ENCODE measurements around the gene ACER3. TPM values are rescaled to one million over a fixed set of nuclear protein-coding genes. Genes with fewer than 3 reads are reported as not detected.
"Not testable (repeated sequence)": the region's sequence is repeated elsewhere in the genome, so short reads cannot be mapped to it uniquely, and the experiment has no call there.

Gene ACER3
- total RNA-seq, 4 donors from 2014 or later = 6.5 to 58.9 (median 27.4) TPM

DNA sequence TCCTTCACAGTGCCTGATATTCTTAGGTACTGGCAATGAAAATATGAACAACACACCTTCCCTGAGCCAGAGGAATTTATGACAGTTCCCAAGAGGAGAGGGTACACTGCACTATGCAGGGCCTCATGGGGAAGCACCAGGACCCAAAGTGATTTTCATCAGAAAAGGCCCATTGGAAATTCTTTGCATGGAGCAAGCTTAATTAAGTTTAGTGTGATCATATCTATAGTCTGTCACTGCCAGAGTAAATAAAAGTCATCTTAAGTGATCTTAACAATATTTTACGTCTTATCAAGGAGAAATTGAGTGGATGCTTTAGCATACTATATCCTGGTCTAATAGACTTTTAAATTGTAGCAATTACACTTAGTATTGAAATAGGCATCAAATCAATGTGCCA is 86.5 kb downstream of the ACER3 start:
- Histone ChIP-seq H3K4me3 (no peak overlapping the region), H3K27me3 (no peaks in the 10 kb centered on the region), H3K27ac (no peak overlapping the region), H3K4me1 (no peaks in the 10 kb centered on the region), H3K36me3 (no peaks in the 10 kb centered on the region), H3K9me3 (peaks cover 0 to 17% of the 10 kb centered on the region in 2 donors)
- TF ChIP-seq POLR2A (IDR thresholded peaks at IDR 0.05) = no peak
- TF ChIP-seq, protein P1, sequence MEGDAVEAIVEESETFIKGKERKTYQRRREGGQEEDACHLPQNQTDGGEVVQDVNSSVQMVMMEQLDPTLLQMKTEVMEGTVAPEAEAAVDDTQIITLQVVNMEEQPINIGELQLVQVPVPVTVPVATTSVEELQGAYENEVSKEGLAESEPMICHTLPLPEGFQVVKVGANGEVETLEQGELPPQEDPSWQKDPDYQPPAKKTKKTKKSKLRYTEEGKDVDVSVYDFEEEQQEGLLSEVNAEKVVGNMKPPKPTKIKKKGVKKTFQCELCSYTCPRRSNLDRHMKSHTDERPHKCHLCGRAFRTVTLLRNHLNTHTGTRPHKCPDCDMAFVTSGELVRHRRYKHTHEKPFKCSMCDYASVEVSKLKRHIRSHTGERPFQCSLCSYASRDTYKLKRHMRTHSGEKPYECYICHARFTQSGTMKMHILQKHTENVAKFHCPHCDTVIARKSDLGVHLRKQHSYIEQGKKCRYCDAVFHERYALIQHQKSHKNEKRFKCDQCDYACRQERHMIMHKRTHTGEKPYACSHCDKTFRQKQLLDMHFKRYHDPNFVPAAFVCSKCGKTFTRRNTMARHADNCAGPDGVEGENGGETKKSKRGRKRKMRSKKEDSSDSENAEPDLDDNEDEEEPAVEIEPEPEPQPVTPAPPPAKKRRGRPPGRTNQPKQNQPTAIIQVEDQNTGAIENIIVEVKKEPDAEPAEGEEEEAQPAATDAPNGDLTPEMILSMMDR (IDR thresholded peaks at IDR 0.05) = no peak
- DNase-seq = no peak
- intact Hi-C loops (cut with DNase I; ENCODE audit: low total_unique reads) = no loop called here

DNA sequence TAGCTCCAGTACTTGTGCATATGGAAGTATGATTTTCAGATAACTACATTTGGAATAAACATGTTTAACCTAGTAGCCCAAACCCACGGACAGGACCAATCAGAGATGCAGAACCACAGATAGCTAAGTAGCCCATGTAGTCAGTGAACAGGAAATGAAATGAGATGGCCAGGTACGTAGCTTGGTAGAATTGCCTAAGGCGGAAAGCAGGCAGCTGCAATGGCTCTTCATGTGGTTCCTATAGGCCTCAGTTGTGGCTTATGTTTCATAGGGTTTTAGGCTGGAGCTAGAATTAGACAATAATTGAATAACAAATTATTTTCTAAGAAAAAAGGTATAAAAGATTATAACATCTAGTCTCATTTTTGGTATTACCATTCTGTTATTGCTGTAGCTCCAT is 87.1 kb downstream of the ACER3 start:
- no peak for DNase-seq
- intact Hi-C loops (cut with DNase I; ENCODE audit: low total_unique reads) = no loop called here

DNA sequence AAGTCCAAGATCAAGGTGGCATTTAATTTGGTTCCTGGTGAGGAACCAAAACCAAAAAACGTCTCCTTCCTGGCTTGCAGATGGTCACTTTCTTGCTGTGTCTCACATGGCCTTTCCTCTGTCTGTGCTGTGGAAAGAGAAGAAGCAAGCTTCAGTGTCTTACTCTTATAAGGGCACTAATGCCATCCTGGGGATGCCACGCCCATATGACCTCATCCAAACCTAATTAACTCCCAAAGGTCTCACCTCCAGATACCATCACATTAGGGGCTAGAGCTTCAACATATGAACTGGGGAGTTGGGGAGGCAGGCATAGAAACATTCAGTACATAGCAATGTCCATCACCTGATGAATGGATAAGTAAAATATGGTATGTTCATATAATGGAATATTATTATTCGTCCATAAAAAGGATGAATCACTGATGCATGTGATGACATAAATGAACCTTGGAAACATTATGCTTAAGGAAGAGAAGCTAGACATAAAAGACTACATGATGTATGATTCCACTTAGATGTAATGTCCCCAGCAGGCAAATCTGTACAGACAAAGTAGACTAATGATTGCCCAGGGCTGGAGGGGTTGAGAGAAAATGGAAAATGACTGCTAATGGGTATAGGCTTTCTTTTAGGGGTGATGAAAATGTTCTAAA is 94.9 kb downstream of the ACER3 start:
- Histone ChIP-seq H3K36me3 (no peaks in the 10 kb centered on the region), H3K27ac (no peak overlapping the region), H3K27me3 (no peaks in the 10 kb centered on the region), H3K4me3 (no peak overlapping the region), H3K9me3 (no peaks in the 10 kb centered on the region), H3K4me1 (no peaks in the 10 kb centered on the region)
- TF ChIP-seq POLR2A (IDR thresholded peaks at IDR 0.05) = no peak
- TF ChIP-seq, protein P1 (IDR thresholded peaks at IDR 0.05) = no peak
- intact Hi-C loops (cut with DNase I; ENCODE audit: low total_unique reads) = no loop called here
- DNase-seq = no peak

More for the DNA sequence above, 87.1 kb downstream of the ACER3 start:
- no peaks in the 10 kb centered on the region for H3K36me3 ChIP-seq
- no peaks in the 10 kb centered on the region for H3K4me1 ChIP-seq
- peaks cover 0 to 17% of the 10 kb centered on the region in 2 donors for H3K9me3 ChIP-seq
- no peak overlapping the region for H3K27ac ChIP-seq
- TF ChIP-seq, protein P1 (IDR thresholded peaks at IDR 0.05) = no peak
- TF ChIP-seq POLR2A (IDR thresholded peaks at IDR 0.05) = no peak
- H3K4me3 ChIP-seq = no peak overlapping the region
- H3K27me3 ChIP-seq = no peaks in the 10 kb centered on the region

DNA sequence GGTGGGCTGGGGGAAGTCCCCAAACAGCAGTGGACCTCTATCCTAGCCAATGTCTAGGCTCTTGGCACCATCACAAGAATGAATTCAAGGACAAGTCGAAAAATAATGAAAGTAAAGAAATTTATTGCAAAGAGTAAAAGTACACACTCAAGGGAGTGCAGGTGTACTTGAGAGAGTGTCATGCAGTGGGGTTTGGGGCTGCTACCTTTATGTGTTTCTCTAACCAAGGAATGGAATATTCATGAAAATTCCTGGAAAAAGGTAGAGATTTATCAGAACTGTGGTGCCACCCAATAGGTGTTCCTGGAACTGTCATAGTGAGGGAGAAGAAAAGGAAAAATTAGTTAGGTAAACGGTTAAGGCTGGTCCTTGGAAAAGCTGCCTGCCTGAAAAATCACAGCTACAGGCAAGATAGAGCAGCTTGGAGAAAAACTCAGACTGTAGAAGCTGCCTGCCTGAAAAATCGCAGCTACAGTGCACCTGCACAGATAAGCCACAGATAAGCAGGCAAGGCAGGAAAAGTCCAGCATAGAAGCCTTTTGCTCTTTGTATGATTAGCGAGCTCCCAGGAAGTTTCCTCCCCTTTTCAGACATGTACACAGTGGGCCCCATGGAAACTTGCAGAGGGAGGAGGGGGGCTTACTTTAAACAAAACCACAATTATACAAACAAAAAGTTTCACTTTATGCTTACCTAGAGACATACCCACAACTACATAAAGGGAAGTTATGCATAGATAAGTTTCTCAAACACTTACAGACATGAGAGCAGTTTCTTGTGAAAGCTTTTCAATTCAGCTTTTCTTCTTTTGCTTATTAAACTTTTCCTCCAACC is 102.1 kb downstream of the ACER3 start:
- Histone ChIP-seq H3K36me3 (no peaks in the 10 kb centered on the region), H3K9me3 (no peaks in the 10 kb centered on the region), H3K27me3 (no peaks in the 10 kb centered on the region), H3K4me1 (no peaks in the 10 kb centered on the region), H3K4me3 (no peak overlapping the region), H3K27ac (no peak overlapping the region)
- intact Hi-C loops (cut with DNase I; ENCODE audit: low total_unique reads) = no loop called here
- DNase-seq = no peak
- no peak for TF ChIP-seq POLR2A (IDR thresholded peaks at IDR 0.05)

DNA sequence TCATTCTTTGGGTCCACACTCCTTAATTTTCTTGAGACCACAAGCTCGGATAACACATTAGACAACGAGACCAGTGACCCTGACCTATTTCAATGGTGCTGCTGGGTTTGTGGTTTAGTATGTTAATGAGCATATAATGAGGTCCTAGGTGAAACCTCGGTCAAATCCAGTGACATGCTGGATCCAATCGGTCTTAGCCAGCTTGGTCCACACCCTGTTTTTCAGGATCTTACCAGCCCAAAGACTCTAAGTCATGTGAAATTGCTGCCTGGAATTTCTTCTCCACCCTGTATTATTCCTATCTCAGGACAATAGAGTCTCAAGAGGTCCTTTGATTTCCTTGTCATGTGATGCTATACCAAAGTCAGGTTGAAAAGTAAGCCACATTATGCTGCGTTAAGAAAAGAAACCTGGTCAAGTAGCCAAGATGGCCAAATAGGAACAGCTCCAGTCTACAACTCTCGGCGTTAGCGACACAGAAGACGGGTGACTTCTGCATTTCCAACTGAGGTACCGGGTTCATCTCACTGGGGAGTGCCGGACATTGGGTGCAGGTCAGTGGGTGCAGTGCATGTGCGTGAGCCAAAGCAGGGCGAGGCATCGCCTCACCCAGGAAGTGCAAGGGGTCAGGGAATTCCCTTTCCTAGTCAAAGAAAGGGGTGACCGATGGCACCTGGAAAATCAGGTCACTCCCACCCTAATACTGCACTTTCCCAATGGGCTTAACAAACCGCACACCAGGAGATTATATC is 102.9 kb downstream of the ACER3 start:
- H3K9me3 ChIP-seq; intact Hi-C loops (cut with DNase I; ENCODE audit: low total_unique reads); H3K4me3 ChIP-seq; DNase-seq; H3K27ac ChIP-seq; H3K4me1 ChIP-seq; H3K27me3 ChIP-seq; H3K36me3 ChIP-seq: not testable (repeated sequence)

DNA sequence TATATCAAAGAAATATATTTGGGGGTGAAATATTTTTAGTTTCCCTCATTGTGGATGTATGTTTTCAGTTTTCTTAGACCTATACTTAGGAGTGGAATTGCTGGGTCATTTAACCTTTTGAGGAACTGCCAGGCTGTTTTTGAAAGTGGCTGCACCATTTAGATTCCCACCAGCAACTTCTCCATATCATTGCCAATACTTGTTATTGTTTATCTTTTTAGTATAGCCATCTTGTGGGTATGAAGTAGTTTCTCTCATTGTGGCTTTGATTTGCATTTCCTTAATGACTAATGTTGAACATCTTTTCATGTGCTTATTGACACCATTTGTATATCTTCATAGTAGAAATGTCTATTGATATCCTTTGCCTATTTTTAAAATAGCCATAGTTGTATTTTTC is 111.3 kb downstream of the ACER3 start:
- no peak overlapping the region for H3K4me3 ChIP-seq
- H3K4me1 ChIP-seq = no peaks in the 10 kb centered on the region
- intact Hi-C loops (cut with DNase I; ENCODE audit: low total_unique reads) = no loop called here
- no peak for DNase-seq
- H3K36me3 ChIP-seq = no peaks in the 10 kb centered on the region
- no peaks in the 10 kb centered on the region for H3K9me3 ChIP-seq
- TF ChIP-seq POLR2A (IDR thresholded peaks at IDR 0.05) = no peak
- TF ChIP-seq, protein P1 (IDR thresholded peaks at IDR 0.05) = no peak
- H3K27ac ChIP-seq = no peak overlapping the region
- no peaks in the 10 kb centered on the region for H3K27me3 ChIP-seq
